ENCODE results near the gene BICD1. TPM values are rescaled to one million over a fixed set of nuclear protein-coding genes. Genes with fewer than 3 reads are reported as not detected.
"Not testable (repeated sequence)": the region's sequence is repeated elsewhere in the genome, so short reads cannot be mapped to it uniquely, and the experiment has no call there.

The BICD1 gene
- total and polyA plus RNA-seq, 9 donors, result 19.4 to 75.5 (median 60.2) TPM

GRCh38 chr12:32098112-32098511 lies 8.5 kb upstream of the BICD1 start:
- Histone ChIP-seq H3K36me3 (no peaks in the 10 kb centered on the region), H3K27me3 (no peaks in the 10 kb centered on the region), H3K27ac (no peak overlapping the region), H3K9me3 (no peaks in the 10 kb centered on the region), H3K4me3 (no peak overlapping the region), H3K4me1 (ENCODE audit: insufficient read depth) (no peaks in the 10 kb centered on the region)
- no peak for DNase-seq
- intact Hi-C loops (cut with DNase I), result no loop called here
- no peak for TF ChIP-seq CTCF (IDR thresholded peaks at IDR 0.05)
- TF ChIP-seq EP300 (IDR thresholded peaks at IDR 0.05), result no peak
- TF ChIP-seq POLR2A (IDR thresholded peaks at IDR 0.05), result no peak
- 80 to 90% (median 84%) methylated on average over 4 of the region's 4 CpGs for WGBS, 3 donors

- H3K4me3 ChIP-seq; H3K4me1 ChIP-seq (ENCODE audit: insufficient read depth); H3K36me3 ChIP-seq; H3K9me3 ChIP-seq; H3K27me3 ChIP-seq; DNase-seq; intact Hi-C loops (cut with DNase I); H3K27ac ChIP-seq: not testable (repeated sequence)
- WGBS, 3 donors, result 40% methylated on average over 1 of the region's 1 CpG; no CpG with 5 or more reads in 2 of the 3 donors
These were observed 7.4 kb upstream of the BICD1 start for GRCh38 chr12:32099275-32099674.

- no peak for DNase-seq
- no peak for TF ChIP-seq EP300 (IDR thresholded peaks at IDR 0.05)
- no peak for TF ChIP-seq POLR2A (IDR thresholded peaks at IDR 0.05)
- TF ChIP-seq CTCF (IDR thresholded peaks at IDR 0.05), result no peak
- WGBS, 3 donors, result 94 to 98% (median 95%) methylated on average over 4 of the region's 4 CpGs
- Histone ChIP-seq H3K4me3 (no peak overlapping the region), H3K27me3 (no peaks in the 10 kb centered on the region), H3K27ac (no peak overlapping the region), H3K4me1 (ENCODE audit: insufficient read depth) (no peaks in the 10 kb centered on the region), H3K9me3 (no peaks in the 10 kb centered on the region), H3K36me3 (no peaks in the 10 kb centered on the region)
- intact Hi-C loops (cut with DNase I), result loop anchor here in 1 of 4 donors (5.0 kb wide), 1 partner anchor 33 kb away; no protein-coding TSS in a partner anchor
These were observed 6.3 kb upstream of the BICD1 start for GRCh38 chr12:32100361-32100760.

GRCh38 chr12:32100888-32101287 lies 5.8 kb upstream of the BICD1 start:
- H3K36me3 ChIP-seq, result no peaks in the 10 kb centered on the region
- TF ChIP-seq POLR2A (IDR thresholded peaks at IDR 0.05) (no peak), CTCF (IDR thresholded peaks at IDR 0.05) (no peak), EP300 (IDR thresholded peaks at IDR 0.05) (no peak)
- no peak for DNase-seq
- intact Hi-C loops (cut with DNase I), result loop anchor here in 1 of 4 donors (5.0 kb wide), 1 partner anchor 34 kb away; no protein-coding TSS in a partner anchor
- WGBS, 3 donors, result 88 to 100% (median 98%) methylated on average over 5 of the region's 5 CpGs
- H3K4me3 ChIP-seq, result no peak overlapping the region
- no peaks in the 10 kb centered on the region for H3K27me3 ChIP-seq
- no peak overlapping the region for H3K27ac ChIP-seq
- H3K9me3 ChIP-seq, result no peaks in the 10 kb centered on the region
- no peaks in the 10 kb centered on the region for H3K4me1 ChIP-seq (ENCODE audit: insufficient read depth)

GRCh38 chr12:32102234-32102633 lies 4.4 kb upstream of the BICD1 start:
- H3K4me1 ChIP-seq (ENCODE audit: insufficient read depth), result no peaks in the 10 kb centered on the region

More at GRCh38 chr12:32102234-32102633, 4.4 kb upstream of the BICD1 start:
- WGBS, 3 donors, result 88 to 91% (median 90%) methylated on average over 3 of the region's 3 CpGs
- Histone ChIP-seq H3K4me3 (no peak overlapping the region), H3K27me3 (no peaks in the 10 kb centered on the region), H3K9me3 (no peaks in the 10 kb centered on the region), H3K36me3 (no peaks in the 10 kb centered on the region), H3K27ac (no peak overlapping the region)
- intact Hi-C loops (cut with DNase I), result loop anchor here in 1 of 4 donors (5.0 kb wide), 1 partner anchor 35 kb away; no protein-coding TSS in a partner anchor
- TF ChIP-seq EP300 (IDR thresholded peaks at IDR 0.05) (no peak), CTCF (IDR thresholded peaks at IDR 0.05) (no peak), POLR2A (IDR thresholded peaks at IDR 0.05) (no peak)
- no peak for DNase-seq

Data from ovary (tissue), 9 donors.